GM19455 (cell line): ENCODE results near the gene ANKRD66.

ENCODE experiments used
- ATAC-seq: cut with Tn5 transposase; IDR thresholded peaks from one replicate; pipeline ENCODE4 v1.9.1; 2021; ENCODE audit not compliant: unreplicated experiment

ANKRD66 gene

GRCh38 chr6:46789434-46790354 is 43.0 kb downstream of the ANKRD66 start:
- ATAC-seq: no peak

DNA sequence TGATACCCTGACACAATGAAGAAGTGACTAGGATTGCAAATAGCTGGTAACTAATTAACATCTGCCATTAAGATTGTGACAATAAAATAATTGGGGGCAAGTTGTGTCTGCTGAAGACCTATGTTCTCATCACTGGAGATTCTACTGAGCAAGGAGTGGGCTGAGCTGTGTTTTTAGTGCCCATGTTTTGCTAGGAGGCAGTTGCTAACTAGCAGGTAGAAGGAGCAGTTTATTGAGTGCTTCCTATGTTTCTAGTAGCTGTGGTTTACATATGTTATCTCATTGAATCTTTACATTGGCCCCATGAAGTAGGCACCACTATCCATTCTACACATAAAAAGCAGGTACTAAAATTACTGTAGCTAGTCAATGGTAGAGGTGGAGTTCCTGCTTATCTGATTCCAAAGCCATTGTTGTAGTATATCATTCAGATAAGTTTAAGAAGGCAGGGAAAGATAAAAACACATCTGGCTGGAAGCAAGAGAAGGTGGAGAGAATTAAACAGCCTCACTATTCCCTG is 43.7 kb downstream of the ANKRD66 start:
- no peak for ATAC-seq

DNA sequence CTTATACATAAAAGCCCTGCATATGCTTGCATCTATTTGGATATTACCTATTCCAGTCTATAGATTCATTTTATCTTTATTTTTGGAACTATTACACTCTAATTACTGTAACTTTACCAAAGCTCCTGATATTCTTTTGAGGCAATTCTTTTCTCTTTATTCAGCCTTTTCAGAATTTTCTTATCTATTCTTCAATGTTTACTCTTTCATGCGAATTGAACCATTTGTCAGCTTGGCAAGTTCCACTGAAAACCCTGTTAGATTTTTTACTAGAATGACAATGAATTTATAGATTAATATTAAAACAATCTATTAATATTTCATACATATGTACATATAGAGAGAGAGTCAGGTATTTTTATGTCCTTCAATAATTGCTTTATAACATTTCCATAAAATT is 45.9 kb downstream of the ANKRD66 start:
- ATAC-seq: no peak

DNA sequence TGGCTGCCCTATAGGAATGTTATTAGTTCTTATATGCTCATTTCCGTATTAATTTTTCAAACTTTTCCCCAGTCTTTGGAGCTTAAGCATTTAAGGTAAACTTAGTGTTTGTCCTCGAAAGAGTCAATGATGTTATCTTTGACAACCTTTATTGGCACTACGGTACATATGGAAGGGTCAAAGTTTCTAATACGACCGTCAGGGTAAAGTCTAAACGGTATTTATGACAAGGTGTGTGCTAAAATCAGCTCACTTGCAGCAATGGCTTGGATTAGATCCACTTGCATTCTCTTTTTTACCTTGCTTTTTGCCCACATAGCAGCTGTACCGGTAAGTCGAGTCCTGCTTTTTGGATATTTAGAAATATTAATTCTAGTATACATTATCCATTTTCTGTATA is 46.4 kb downstream of the ANKRD66 start, which contains the start of gene MEP1A:
Gene MEP1A (plus strand): TSS at position 252 of the 400 bp plus-strand sequence. CDS start 10 bp downstream, at position 262.
- no peak for ATAC-seq

DNA sequence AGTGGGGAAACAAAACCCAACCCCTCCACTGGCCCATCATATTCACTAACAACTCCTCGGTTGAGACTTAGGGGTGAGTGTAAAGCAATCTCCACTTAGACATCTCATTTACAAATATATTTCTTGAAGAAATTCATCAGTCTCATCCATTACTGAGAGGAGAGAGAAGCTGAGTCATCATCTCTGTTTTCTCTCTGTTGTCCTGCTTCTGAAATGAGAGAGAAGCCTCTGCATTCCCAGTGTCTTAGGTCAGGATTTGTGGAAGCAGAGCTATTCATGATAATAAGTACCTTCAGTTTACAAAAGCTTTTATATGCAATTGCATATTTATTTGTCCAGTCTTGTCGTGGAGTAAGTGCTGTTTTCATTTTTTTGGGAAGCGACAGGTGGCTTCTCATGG is 47.3 kb downstream of the ANKRD66 start:
- ATAC-seq: no peak

GRCh38 chr6:46795816-46796215 is 49.1 kb downstream of the ANKRD66 start:
- ATAC-seq: no peak

DNA sequence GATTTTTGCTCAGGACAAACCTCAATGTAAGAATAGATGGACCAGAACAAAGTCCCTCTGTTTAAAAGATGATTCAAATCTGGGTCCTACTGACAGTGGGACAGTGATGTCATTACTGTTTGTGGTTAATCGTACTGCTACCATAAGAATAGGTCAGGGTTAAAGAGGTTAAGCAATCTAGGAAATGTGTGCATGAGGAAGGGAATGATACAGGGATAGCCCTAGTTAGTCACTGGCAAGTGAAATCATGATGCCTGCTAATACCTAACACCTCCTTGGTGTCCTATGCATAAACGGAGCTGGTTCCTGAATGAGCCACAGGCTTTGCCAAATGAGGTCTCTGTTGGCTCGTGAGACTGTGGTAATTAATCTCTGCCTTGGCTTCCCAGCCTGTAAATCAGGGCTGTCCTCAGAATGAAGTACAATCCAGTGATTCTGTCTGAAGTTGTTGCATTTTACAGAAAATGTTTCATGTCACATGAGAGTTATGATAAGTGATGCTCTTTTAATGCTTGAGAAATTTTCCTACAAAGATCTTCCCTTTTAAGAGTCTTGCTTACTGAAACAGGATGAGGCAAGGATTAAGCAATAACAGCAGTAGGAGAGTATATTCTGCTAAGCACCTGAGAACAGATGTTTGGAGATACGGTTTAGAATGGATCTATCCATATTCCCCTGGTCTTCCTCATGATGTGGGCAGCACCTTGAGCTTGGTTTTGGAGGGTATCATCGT is 50.3 kb downstream of the ANKRD66 start:
- ATAC-seq: no peak

- ATAC-seq: no peak
Observed at GRCh38 chr6:46799657-46800056, 52.9 kb downstream of the ANKRD66 start.

- ATAC-seq: no peak
Observed at GRCh38 chr6:46808806-46809205, 62.1 kb downstream of the ANKRD66 start.
